Ovary (tissue), 9 donors: Measurements from ENCODE around the gene RYR2. TPM values are rescaled to one million over a fixed set of nuclear protein-coding genes. Genes with fewer than 3 reads are reported as not detected.

Source experiments
- DNase-seq, 5 donors: peaks; one replicate each; pipeline ENCODE4 v3.0.0-alpha.2; 2019 to 2020
- H3K27ac ChIP-seq, 2 donors: fragments of 200-600 bp; one replicate each; pipeline versions ENCODE4 v1.5.1 to v1.8.0; 2019 to 2022
- H3K27me3 ChIP-seq: fragments of 200-600 bp; one replicate; pipeline ENCODE4 v1.8.0; 2022
- H3K36me3 ChIP-seq: fragments of 200-600 bp; sonication (generic); one replicate; pipeline ENCODE4 v1.5.1; 2019
- H3K4me1 ChIP-seq: one replicate; pipeline ENCODE4 v1.8.1; 2013; ENCODE audit warnings: mild to moderate bottlenecking, moderate library complexity; ENCODE audit not compliant: insufficient read depth
- H3K4me3 ChIP-seq: fragments of 200-600 bp; sonication (generic); one replicate; pipeline ENCODE4 v1.5.1; 2017
- H3K9me3 ChIP-seq, 2 donors: fragments of 200-600 bp in 1 of 2; sonication (generic) in 1 of 2; one replicate each; pipeline versions ENCODE4 v1.5.1 to v1.8.1; 2013 to 2019; ENCODE audit warnings: mild to moderate bottlenecking in 1 of 2, moderate library complexity in 1 of 2
- EP300 ChIP-seq: sonication (generic); formaldehyde crosslinking; IDR thresholded peaks from one replicate; pipeline ENCODE4 v1.6.1; 2017; ENCODE audit warnings: antibody characterized with exemption
- POLR2A ChIP-seq: fragments of 450-650 bp; IDR thresholded peaks from one replicate; pipeline ENCODE4 v1.6.1; 2017; ENCODE audit warnings: antibody characterized with exemption, mild to moderate bottlenecking, moderate library complexity
- WGBS, 3 donors: extraction: QIAGEN DNeasy Blood & Tissue Kit in 1 of 3; methylation state at CpG; one replicate each; pipeline versions ENCODE4 v1.1.5 to v1.1.7; 2013 to 2017; 5-methylcytosine and 5-hydroxymethylcytosine counted together
- intact Hi-C, 4 donors: fragments of 100-400 bp; cut with DNase I; formaldehyde crosslinking; loops; one replicate each; pipeline versions ENCODE4 v1.11.0 to v1.15.1; 2022 to 2023
- polyA plus RNA-seq, 2 donors: library from polyadenylated mRNA; stranded (reverse); fragments of 200-250 nt in 1 of 2; fragments of 350-450 nt in 1 of 2; fragmentation: Illumina TruSeq in 1 of 2; extraction: RNeasy Lipid Tissue Mini Kit (QIAGEN cat#74804) in 1 of 2; gene quantifications; one replicate each; pipeline ENCODE4 v1.2.3, GENCODE V29; 2013 to 2014
- total RNA-seq, 7 donors: library from RNA; depleted of rRNA in 2 of 7; stranded (reverse); fragments of >200 nt in 2 of 7; fragmentation: NEBNext Ultra II Directional in 3 of 7; extraction: Animal tissue kit (Norgen Biotek cat#: 25700) in 3 of 7; gene quantifications; one replicate each; pipeline versions ENCODE4 v1.1.0 to v1.2.4, GENCODE V29; 2016 to 2023
- TF ChIP-seq, protein P1 (sequence below), 3 donors: fragments of 450-650 bp in 2 of 3; fragments of 200-600 bp in 1 of 3; IDR thresholded peaks; one replicate each; pipeline versions ENCODE4 v1.5.1 to v1.8.0; 2016 to 2022; ENCODE audit warnings: antibody characterized with exemption in 3 of 3, mild to moderate bottlenecking in 1 of 3
- donor health status: DM: no; HTN: no; CAD: no; lungs with moderate emphysema.
- donor health status: DM: no; HTN: no; CAD: no.
- donor health status: Bipolar disorder and iron deficiency.
- donor health status: DM: yes; HTN: yes; CAD: no.
- donor health status: DM: no; HTN: no; CAD: no.
- donor health status: DM: yes; HTN: yes; CAD: no.

Gene RYR2
- total and polyA plus RNA-seq, 9 donors = 3.0 to 13.8 (median 5.4) TPM

DNA sequence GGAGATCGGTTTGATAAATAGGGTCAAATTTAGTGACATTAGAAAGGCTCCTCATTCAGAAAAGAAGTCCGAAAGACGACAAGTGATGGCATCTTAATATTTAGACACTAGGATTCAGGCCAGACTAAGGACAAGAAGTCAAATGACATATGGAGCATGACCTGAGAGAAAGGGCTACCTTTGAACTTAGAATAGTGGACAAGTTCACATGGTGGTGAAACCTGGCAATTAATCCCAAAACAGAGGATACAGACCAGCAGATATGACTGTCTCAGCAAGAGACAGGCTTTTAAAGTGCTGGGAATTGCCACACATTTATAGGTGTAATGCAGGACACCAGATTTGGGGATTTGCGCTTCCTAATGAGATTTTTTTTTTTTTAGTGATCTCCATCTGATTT, 703.6 kb downstream of the RYR2 start:
- DNase-seq = no peak
- 95 to 96% (median 96%) methylated on average over 4 of the region's 4 CpGs for WGBS, 3 donors
- H3K4me1 ChIP-seq = peaks cover 1% of the 10 kb centered on the region
- H3K9me3 ChIP-seq = no peaks in the 10 kb centered on the region
- TF ChIP-seq POLR2A (no peak), EP300 (no peak)
- TF ChIP-seq, protein P1, sequence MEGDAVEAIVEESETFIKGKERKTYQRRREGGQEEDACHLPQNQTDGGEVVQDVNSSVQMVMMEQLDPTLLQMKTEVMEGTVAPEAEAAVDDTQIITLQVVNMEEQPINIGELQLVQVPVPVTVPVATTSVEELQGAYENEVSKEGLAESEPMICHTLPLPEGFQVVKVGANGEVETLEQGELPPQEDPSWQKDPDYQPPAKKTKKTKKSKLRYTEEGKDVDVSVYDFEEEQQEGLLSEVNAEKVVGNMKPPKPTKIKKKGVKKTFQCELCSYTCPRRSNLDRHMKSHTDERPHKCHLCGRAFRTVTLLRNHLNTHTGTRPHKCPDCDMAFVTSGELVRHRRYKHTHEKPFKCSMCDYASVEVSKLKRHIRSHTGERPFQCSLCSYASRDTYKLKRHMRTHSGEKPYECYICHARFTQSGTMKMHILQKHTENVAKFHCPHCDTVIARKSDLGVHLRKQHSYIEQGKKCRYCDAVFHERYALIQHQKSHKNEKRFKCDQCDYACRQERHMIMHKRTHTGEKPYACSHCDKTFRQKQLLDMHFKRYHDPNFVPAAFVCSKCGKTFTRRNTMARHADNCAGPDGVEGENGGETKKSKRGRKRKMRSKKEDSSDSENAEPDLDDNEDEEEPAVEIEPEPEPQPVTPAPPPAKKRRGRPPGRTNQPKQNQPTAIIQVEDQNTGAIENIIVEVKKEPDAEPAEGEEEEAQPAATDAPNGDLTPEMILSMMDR (IDR thresholded peaks at IDR 0.05) = no peak
- no peak overlapping the region for H3K27ac ChIP-seq
- H3K27me3 ChIP-seq = no peaks in the 10 kb centered on the region
- H3K4me3 ChIP-seq = no peak overlapping the region
- intact Hi-C loops = no loop called here
- no peaks in the 10 kb centered on the region for H3K36me3 ChIP-seq

DNA sequence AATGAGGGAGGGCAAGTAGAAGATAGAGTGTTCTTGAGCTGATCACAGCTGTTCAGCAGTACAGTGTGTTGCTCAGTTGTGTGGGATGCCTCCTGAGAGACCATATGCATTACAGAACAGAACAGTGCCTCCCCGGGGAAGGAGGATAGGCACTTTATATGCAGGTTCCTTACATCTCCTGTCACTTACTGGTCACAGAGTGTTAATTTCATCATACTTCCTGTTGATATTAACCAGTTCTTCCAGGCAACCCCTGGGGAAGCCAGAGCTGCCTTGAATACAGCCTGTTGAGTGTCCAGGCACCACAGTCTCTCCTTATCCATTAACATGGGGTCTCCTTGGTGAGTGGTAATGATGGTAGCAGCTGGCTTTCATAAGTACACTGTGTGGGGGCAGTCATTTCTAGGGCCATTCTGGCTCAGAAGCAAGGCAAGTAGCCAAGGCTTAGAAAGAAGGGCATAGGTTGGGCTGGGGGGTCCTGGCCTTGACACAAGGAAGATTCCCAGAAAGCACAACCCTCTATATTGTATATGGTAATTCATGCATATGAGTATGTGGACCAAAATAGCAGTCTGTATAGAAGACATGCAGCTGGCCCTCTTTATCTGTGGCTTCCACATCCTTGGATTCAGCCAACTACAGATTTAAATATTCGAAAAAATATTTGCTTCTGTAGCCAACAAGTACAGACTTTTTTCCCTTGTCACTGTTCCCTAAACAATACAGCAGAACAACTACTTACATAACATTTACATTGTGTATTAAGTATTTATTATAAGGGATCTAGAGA, 706.4 kb downstream of the RYR2 start:
- no peak overlapping the region for H3K4me3 ChIP-seq
- H3K27me3 ChIP-seq = no peaks in the 10 kb centered on the region
- peaks cover 1% of the 10 kb centered on the region for H3K4me1 ChIP-seq
- TF ChIP-seq, protein P1 (IDR thresholded peaks at IDR 0.05) = no peak
- TF ChIP-seq POLR2A (no peak), EP300 (no peak)
- no peaks in the 10 kb centered on the region for H3K9me3 ChIP-seq
- no peak for DNase-seq
- intact Hi-C loops = no loop called here
- H3K27ac ChIP-seq = no peak overlapping the region
- no peaks in the 10 kb centered on the region for H3K36me3 ChIP-seq
- 18 to 28% (median 25%) methylated on average over 2 of the region's 2 CpGs for WGBS, 3 donors

DNA sequence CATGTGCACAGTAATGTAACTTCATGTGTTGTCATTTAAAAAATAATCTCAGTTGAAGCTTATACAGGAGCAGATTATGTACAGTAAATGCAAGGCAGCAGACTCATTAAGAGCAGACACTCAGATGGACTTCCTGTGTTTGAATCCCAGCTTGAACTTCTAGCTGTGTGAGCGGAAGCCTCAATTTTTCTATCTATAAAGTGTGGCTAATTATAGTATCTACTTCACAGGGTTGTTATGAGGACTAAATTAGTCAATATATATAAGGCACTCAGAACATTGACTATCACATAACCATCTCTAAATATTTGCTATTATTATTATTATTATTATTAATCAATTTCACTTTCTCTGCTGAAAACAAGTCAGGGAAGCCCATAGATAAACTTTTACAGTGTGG, 707.1 kb downstream of the RYR2 start:
- intact Hi-C loops = no loop called here
- no peak overlapping the region for H3K4me3 ChIP-seq
- WGBS, 3 donors = 89 to 96% (median 93%) methylated on average over 1 of the region's 1 CpG

DNA sequence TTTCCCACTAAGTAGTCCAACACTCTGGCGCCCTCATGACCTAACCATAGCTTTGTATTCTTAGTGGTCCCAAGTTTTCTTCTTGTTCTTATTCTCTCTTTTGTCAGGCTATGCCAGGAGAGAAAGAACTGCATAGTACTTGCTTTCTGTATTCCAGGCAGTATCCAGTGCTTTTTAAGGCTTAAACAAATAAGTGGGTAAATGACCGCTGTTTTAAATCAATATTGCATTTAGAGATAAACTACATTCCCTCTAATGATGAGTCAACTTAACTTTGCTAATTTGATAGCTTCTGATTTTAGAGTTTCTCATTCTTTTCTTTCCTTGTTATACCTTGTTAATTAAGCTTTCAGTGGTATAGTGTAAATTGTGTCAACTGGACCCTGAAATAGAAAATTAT, 709.1 kb downstream of the RYR2 start:
- H3K9me3 ChIP-seq = no peaks in the 10 kb centered on the region
- intact Hi-C loops = no loop called here
- no peak for TF ChIP-seq EP300
- TF ChIP-seq, protein P1 (IDR thresholded peaks at IDR 0.05) = no peak
- TF ChIP-seq POLR2A = no peak
- H3K4me3 ChIP-seq = no peak overlapping the region
- H3K27ac ChIP-seq = no peak overlapping the region
- WGBS, 3 donors = 89 to 92% (median 91%) methylated on average over 2 of the region's 2 CpGs
- no peaks in the 10 kb centered on the region for H3K36me3 ChIP-seq
- DNase-seq = no peak
- H3K4me1 ChIP-seq = peaks cover 1% of the 10 kb centered on the region
- H3K27me3 ChIP-seq = no peaks in the 10 kb centered on the region

More for the DNA sequence above, 707.1 kb downstream of the RYR2 start:
- no peak for DNase-seq
- TF ChIP-seq POLR2A = no peak
- Histone ChIP-seq H3K36me3 (no peaks in the 10 kb centered on the region), H3K9me3 (no peaks in the 10 kb centered on the region), H3K27ac (no peak overlapping the region), H3K4me1 (peaks cover 1% of the 10 kb centered on the region), H3K27me3 (no peaks in the 10 kb centered on the region)

DNA sequence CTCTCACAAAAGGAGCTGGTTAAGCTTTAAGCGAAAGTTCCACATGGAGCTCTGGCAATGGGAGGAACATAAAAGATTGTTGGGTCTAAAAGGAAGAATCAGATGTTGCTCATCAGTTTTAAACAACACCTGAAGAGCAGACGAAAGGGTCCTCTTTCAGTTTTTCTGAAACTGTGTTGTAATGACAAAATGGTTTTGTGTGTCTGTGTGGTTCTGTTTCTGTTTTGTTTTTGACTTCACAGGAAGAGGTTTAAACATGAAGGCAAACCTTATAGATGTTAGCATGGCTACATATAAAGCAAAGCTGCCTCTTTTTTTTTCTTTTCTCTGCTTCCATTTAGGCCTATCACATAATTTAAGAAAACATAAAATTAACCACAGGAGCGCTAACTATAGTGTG, 712.6 kb downstream of the RYR2 start:
- TF ChIP-seq, protein P1 (IDR thresholded peaks at IDR 0.05) = no peak
- TF ChIP-seq EP300 (no peak), POLR2A (no peak)
- no peaks in the 10 kb centered on the region for H3K36me3 ChIP-seq
- intact Hi-C loops = no loop called here
- 91 to 95% (median 95%) methylated on average over 3 of the region's 3 CpGs for whole genome bisulfite sequencing, 3 donors
- H3K4me3 ChIP-seq = no peak overlapping the region
- no peaks in the 10 kb centered on the region for H3K4me1 ChIP-seq
- no peaks in the 10 kb centered on the region for H3K9me3 ChIP-seq
- no peaks in the 10 kb centered on the region for H3K27me3 ChIP-seq
- DNase-seq = no peak
- no peak overlapping the region for H3K27ac ChIP-seq
